Epidermal melanocyte (primary cell): Measurements from ENCODE around the gene PEX5L.
"Not testable (repeated sequence)": the region's sequence is repeated elsewhere in the genome, so short reads cannot be mapped to it uniquely, and the experiment has no call there.

Experiments used
- DNase-seq: peaks from one replicate; pipeline ENCODE4 v3.0.0; 2011; ENCODE audit warnings: low spot score; ENCODE audit not compliant: insufficient read length

PEX5L gene, protein sequence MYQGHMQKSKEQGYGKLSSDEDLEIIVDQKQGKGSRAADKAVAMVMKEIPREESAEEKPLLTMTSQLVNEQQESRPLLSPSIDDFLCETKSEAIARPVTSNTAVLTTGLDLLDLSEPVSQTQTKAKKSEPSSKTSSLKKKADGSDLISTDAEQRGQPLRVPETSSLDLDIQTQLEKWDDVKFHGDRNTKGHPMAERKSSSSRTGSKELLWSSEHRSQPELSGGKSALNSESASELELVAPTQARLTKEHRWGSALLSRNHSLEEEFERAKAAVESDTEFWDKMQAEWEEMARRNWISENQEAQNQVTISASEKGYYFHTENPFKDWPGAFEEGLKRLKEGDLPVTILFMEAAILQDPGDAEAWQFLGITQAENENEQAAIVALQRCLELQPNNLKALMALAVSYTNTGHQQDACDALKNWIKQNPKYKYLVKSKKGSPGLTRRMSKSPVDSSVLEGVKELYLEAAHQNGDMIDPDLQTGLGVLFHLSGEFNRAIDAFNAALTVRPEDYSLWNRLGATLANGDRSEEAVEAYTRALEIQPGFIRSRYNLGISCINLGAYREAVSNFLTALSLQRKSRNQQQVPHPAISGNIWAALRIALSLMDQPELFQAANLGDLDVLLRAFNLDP

DNA sequence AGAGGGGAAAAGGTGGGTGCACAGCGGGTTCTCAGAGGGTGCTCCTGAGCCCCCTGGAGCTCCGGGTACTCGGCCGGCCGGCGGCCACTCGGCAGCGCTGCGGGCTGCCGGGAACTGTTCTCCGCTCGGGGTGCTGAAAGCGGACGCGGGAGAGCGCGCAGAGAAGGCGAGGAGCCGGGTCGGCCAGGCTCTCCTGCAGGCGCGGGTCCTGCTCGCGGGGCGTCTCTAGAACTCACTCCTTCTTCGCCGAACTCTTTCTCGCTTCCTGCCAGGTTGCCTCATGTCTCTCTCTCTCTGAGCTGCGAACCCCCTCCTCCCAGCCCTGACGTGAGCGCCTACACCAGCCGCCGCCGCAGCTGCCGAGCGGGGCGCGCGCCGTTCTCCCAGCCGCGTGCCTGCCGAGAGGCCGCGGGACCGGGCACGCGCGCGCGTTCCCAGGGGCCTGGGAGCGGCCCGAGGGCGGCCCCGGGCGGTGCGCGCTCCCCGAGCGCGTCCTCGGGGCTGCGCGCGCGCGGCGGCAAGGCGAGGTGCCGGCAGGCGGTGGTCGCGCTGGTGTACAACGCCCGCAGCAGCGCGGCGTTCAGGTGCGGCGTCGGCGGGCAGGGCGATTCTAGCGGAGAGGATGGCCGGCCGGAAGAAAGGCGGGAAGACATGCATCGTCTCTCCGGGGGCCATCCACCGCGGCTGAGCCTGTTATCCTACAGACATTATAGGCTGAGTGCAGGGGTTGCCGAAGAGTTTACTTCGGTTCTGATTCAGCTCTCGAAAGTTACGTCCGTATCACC lies at the start of gene PEX5L:
Gene PEX5L (minus strand): TSS at position 267 of the 785 bp plus-strand sequence. CDS start 338 bp downstream, outside the sequence.
- DNase-seq = no peak

DNA sequence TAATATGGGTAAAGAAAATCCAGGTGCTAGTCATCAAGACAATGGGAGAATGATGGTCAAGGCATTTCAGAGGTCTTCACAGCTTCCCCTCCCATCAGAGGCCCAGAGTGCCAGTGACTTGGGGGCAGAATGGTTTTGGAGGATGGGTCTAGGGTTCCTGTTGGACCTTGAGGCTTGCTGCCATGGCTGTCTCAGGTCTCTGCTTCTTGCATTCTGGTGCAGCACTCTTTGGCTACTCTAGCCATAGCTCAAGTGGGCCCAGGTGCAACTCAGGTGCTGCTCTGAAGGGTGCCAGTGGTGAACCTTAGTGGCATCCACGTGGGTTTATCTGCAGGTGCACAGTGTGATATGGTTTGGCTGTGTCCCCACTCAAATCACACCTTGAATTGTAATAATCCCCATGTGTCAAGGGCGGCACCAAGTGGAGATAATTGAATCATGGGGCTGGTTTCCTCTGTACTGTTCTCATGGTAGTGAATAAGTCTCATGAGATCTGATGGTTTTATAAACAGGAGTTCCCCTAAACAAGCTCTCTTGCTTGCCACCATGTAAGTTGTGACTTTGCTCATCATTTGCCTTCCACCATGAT lies 48.5 kb upstream of the PEX5L start:
- DNase-seq = no peak

DNA sequence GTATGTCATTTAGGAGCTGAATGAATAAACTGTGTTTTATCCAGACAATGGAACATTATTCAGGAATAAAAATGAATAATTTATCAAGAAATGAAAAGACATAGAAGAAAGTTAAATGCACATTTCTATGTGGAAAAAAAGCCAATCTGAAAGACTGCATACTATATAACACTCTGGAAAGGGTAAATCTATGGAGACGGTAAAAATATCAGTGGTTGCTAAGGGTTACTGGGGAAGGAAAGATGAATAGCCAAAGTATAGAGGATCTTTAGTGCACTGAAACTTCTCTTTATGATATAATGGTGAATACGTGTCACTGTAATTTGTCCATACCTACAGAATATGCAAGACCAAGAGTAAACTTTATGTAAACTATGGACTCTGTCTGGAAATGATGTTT lies 46.0 kb upstream of the PEX5L start:
- DNase-seq = no peak

DNA sequence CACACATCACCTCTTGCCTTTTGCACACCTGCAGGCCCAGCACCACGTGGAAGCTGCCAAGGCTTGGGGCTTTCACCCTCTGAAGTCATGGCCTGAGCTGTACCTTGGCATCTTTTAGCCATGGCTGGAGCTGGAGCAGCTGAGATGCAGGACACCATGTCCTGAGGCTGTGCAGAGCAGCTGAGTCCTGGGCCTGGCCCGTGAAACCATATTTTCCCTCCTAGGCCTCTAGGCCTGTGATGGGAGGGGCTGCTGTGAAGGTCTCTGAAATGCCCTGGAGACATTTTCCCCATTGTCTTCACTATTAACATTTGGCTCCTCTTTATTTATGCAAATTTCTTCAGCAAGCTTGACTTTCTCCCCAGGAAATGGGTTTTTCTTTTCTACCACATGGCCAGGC lies 41.9 kb upstream of the PEX5L start:
- DNase-seq = no peak

DNA sequence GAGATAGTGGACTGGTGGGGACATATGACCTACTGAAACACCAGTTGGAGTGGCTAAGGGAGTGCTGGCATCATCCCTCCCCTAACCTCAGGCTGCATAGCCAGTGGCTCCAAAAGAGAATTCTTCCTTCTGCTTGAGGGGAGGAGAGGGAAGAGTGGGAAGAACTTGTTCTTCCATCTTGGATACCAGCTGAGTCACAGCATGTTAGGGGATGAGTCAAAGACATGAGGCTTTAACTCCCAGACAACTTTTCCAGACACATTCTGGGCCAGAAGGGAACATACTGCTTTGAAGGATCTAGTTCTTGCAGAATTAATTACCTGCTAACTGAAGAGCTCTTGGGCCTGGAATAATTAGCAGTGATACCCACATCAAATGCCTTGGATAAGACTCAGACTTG lies 36.8 kb upstream of the PEX5L start:
- no peak for DNase-seq

DNA sequence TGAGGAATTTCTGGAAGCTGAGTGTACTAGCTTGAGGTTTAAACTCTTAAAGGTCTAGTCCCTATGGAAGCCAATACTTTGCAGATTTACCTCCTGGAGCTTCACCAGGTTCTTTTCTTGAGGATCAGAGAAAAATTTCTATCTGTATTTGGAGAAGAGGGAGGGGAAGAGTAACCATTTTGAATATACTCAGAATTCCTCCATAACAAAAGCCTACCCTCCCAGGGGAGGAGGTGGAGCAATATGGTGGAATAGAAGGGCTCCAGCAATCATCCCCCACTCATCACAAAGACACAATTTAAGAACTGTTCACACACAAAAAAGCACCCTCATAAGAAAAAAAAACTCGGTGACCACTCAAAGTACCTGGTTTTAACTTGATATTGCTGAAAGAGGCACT lies 36.0 kb upstream of the PEX5L start:
- no peak for DNase-seq

DNA sequence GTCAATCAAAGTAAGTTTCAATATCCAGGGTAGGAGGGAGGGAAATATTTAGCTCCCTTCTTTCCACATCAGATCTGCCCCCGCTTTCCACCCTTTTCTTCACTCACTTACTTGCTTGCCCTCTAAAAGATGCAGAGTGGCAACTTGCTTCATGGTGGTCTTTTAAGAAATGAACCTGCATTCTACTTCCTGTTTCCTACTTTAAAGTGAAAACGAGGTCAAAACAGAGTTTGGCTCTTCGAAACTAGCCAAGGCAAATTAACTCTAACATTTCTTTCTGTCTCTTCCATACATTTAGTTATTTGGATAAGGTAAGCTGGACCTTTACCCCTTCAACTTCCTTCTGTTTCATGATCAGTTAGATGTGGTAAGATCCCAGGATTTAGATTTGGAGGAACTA lies 34.2 kb upstream of the PEX5L start:
- no peak for DNase-seq

DNA sequence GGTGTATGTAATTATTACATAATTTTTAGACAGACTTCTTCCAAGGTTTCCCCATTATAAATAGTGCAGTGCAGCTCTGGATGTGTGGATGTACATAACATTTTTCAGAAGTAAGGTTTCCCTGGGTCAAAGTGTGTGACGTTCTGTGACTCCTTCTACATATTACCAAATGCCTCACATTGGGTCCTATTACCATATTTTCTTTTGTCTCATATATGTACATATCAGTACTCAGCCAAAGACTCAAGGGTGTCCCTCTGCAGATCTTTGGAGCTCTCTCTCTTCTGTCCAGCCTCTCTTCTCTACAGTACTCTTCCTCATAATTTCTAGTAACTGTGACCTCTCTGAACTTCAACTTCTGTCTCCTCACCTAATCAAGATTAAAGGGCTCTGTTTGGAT lies 31.3 kb upstream of the PEX5L start:
- no peak for DNase-seq

DNA sequence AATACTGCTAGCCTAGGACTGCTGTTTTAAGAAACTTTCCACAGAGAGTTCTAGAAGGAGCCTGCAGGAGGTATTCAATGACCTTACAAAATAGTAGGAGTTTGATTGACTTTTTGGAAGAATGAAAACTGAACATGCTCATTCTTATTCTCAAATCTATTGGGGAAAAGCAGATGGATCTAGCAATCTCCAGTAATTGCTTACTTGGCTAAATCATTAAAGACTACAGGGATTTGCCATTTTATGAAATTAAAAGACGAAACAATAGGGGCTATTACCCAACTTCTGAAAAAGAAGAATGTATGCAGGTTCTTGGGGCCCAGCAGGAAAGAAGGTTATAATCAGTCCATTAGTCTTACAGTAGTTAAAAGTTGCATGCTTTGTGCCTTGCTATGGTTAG lies 29.9 kb upstream of the PEX5L start:
- no peak for DNase-seq

DNA sequence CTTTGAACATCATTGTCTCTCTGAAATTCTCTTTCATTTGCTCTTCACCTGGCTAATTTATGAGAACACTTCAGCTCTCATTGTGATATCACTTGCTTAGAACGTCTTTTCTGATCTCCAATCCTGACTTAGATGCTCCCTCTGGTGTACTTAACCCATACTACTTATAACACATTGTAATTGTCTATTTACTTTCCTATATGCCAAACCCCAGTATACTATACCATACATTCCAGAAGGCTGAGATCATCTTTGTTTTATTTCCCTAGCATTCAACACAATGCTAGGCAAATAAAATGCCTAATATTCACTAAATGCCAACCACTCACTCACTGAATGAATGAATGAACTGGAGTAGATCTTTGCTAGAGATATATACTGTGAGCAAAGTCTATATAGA lies 27.0 kb upstream of the PEX5L start:
- no peak for DNase-seq

DNA sequence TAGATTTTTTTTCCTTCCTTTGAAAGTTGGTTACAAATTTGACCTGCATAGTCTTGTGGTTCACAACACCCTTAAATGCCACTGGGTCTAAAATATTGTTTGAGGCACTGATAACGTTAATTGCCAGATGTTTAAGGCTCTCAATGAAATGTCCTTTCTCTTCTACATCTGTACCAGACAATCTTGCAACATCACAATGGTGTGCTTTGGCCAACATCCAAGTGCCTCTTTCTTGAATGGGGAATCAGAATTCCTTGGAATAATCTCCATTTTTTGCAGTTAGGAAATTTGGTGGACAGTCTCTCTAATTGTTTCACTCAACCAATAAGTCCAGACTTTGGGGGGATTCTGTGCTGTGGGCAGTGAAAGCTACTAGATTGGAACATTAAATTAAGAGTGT lies 26.0 kb upstream of the PEX5L start:
- no peak for DNase-seq

DNA sequence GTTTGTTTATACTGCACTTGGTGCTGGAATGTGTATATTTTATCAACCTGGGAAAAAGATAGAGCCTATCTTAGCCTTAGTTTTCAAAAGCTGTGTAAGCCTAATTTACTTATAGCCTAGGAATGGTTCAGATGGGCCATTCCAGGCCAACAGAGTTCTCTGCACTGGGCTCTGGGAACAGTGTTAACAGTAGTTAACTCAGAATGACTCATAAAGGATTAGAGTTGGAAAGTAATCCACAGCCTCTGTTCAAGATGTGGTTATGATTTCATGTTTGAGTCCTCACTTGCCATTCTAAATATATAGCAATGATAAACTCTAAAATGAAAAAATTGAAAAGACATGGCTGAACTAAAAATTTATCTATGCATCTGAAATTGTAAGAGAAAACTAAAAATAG lies 22.6 kb upstream of the PEX5L start:
- no peak for DNase-seq

DNA sequence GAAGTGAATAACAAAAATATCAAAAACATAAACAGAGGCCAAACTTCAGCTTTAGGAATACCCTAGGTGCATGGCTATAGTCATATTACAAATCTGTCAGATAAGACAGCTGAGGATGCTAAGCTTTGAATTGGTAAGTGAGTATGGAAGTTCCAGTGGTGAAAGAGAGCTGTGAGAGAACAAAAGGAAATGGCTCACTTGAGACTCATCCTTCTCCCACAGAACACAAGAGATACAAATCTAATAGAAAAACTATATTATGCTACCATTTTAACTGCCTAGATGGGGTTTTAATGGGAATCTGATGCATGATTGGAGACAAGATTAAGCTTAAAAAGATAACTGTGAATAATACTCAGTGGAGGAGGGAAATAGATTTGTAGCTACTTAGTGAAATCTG lies 21.5 kb upstream of the PEX5L start:
- no peak for DNase-seq

DNA sequence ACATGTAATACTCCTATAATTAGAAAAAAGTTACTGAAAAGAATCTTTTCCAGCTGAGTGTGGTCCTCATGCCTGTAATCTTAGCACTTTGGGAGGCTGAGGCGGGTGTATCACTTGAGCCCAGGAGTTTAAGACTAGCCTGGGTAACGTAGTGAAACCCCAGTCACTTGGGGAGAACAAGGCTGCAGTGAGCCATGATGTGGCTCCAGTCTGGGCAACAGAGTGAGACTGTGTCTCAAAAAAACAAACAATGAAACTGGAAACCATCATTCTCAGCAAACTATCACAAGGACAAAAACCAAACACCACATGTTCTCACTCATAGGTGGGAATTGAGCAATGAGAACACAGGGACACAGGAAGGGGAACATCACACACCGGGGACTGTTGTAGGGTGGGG lies 18.9 kb upstream of the PEX5L start:
- DNase-seq = not testable (repeated sequence)

DNA sequence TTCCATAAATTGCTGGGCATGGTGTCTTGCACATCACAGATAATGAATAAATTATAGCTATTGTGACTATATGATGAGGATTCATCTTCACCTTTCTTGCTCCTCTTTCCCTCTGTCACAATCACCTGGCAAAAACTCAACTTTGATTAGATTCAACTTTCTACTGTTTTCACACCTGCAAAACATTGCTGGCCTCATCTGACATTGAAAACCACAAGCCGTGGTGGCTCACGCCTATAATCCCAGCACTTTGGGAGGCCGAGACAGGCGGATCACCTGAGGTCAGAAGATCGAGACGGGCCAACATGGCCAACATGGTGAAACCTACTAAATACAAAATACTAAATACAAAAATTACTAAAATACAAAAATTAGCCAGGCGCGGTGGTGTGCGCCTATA lies 12.7 kb upstream of the PEX5L start:
- DNase-seq = no peak

DNA sequence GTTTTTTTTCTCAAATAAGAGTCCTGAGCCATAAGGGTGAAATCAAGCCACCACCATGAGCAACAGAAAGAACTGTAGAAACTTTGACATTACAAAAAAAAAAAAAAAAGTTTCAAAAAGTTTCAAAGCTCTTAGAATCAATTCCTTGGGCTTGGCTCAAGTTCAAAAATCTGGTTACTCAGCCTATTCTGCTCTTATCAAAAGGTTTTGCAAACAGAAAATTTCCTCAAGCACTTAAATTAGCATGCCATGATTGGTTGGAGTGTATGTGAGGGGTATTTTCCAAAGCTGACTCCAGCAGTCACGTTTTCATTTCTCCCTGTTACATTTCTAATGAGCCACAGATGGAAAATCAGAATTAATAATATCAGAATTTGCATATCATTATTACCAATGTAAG lies 12.1 kb upstream of the PEX5L start:
- DNase-seq = no peak

DNA sequence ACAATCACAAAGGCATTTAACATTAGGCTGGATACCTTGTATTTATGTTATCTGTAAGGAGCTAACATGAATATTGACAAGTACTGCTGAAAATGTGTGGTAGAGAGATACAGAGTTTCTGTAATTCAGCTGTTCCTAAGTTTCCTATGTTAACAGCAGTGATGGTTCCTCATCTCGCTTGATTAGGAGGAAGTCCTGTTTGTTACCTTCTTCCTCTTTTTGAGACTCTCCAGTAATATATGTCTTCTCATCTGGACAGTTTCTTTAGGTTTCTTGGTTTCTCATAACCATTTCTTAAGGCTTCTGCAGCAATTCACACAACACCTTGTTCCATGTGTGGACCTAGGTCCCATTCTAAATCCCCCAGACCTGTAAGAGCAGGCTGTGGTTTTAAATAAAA lies 11.4 kb upstream of the PEX5L start:
- no peak for DNase-seq

DNA sequence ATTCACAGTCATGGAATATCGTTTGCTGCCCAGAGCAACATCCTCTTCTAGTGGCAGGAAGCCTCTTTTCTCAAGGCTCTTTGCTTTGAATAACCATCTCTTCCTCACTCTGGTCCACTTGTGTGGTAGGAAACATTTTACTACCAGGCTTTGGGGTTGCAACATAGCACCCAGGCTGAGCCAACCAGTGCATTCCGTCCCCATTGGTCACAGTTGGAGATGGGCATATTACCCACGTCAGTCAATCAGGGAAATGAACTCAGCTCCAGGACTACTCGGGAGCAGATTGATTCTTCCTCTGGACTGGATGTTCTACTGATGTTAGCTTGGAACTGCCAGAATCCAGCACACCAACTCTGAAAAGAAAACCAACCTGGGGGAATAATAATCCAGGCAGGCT lies 4.2 kb upstream of the PEX5L start:
- no peak for DNase-seq

DNA sequence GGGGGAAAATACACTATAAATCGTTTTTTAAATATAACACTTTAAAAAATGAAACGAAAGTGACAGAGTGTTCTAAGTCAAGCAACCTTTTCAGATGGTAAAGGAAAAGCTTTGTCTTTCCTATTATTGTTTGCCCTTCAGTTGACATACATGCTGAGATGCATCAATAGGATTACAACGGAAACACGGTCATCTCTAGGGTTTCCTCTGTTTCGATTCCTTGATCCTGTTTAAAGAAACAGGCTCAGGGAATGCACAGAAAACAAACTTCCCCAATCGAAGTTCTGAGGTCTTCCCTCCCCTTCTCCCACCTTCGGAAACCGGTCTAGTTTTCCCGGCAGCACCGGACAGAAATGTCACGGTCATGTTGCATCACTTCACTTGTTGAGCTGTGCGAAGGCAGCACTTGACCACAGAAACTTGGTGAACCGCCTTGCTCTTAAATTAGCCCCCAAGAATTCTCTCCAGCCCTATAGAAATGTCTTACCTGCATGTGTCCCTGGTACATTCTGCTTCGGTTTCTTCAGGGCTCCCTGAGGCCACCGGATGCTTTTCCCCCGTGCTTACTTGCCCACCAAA lies 556 bp downstream of the PEX5L start:
- DNase-seq = no peak

DNA sequence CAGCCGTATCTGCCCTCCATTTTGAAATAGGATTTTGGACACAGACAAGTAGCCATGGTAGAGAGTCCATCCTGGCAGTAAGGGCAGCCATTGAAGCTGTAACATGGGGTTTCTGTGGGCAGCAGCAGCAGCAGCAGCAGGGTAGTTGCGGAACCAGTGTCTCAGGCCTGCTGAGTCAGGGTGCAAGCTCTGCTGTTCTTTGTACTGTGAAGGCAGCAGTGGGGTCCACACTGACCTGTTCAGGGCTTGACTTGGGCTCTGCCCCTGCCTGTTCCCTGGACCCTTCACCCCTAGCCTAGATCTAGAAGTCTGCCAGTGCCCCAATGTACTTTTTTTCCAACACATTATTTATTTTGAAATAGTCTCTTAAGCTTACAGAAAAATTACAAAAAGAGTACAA lies 9.7 kb downstream of the PEX5L start:
- no peak for DNase-seq

DNA sequence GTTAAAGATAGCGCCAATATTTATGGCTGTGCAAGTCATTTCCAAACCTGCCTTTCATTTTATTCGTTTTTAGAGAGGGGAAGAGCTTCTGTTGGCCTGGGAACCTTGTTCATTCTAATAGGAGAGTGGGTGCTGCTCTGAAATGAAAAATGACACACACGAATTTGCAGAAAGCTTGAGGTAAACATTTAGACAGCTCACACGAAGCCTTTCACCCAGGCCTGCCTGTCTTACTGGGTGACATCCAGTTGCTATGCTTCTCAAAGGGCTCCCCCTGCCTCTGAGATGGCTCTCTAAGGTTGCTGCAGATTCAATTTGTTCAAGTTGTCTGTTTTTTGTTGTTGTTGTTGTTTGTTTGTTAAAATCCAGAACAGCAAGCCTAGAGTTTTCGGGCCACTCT lies 18.2 kb downstream of the PEX5L start:
- no peak for DNase-seq

DNA sequence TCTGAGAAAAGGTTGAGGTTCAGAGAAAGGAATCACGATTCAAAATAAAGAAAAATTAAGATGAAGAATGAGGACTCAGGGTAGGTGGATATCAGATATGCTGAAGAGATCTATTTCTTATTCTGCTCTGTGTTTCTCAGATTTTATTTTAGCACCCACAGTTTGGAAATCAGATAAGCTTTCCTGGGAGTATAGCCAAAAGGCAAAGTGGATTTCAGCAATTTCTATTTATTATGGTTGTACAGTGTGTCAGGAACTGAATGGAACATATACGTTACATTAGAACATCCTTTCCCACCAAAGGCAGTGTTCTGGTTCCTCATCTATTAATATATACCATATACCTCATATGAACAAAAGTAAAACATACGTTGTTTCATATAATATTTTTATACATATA lies 18.9 kb downstream of the PEX5L start:
- DNase-seq = no peak
